SKM-1 treated with dmso at 0.1 percent for 144 hours (cell line): Measurements from ENCODE around the gene C2orf80.
"Not testable (repeated sequence)": the region's sequence is repeated elsewhere in the genome, so short reads cannot be mapped to it uniquely, and the experiment has no call there.

Experiments used
- DNase-seq: peaks from one replicate; lab custom pipeline; 2025; ENCODE audit not compliant: unreplicated experiment; lab: John Stamatoyannopoulos, UW

C2orf80 gene

DNA sequence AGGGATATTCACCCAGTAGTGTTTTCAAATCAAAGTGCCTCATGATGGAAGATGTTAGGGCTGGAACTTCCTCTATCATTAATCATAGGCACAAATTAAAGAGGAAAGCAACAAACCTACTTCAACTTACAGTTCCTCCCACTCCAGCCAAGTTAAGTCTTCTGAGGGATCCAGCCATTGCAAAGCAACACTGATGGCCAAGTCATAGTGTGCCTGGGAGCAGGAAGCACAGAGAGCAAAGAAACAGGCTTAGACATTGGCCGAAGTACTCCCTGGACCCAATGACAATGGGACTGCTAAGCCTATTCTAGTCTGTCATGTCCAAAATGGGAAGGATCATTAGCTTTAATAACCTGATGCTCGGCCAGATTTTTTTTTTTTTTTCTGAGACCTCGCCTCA is 7.0 kb downstream of the C2orf80 start:
- DNase-seq = no peak

DNA sequence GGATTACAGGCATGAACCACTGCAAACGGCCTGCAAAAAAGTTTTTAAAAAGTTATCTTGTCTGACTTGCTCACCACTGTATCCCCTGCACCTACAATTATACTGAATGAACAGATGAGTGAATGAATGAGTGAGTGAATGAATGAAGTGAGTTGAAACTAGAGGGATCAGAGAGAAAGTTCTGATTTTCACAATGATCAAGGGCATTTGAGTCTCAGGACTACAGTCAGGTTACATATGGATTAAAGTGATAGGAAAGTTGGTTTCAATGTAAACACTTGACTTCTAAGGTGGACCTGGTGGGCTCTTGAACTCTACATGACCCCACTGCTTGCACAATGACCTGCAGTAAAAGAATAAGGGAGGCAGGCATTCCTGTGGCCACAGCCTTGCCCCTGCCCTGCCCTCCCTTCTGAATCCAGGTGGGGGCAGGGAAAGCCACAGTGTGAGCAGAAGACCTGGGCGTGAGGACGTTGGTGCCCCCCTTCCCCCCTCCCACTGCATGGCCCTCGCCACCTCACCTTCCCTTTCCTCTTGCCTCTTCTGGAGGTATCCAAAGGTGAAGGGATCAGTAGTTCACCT is 10.7 kb downstream of the C2orf80 start:
- no peak for DNase-seq

GRCh38 chr2:208175840-208176153 is 14.0 kb downstream of the C2orf80 start:
- DNase-seq = no peak

GRCh38 chr2:208175069-208175839 is 14.6 kb downstream of the C2orf80 start:
- DNase-seq = peak; percentile 75

DNA sequence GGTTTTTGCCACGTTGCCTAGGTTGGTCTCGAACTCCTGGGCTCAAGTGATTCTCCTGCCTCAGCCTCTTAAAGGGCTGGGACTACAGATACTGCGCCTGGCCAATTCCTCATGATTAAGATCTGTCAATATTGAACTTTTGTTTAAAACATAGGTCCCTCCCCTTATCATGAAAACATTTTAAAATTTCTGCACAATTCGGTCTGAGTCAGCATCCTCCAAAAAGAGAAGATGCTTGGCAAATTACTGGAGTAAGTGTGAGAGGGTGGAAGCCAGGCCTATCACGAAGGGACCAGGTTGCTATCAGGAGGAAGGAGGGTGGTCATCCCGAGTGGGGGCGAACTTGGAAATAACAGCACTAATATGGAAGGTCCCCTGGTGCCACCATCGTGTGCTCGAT is 15.7 kb downstream of the C2orf80 start:
- no peak for DNase-seq

- peak; percentile 90 for DNase-seq
Observed at GRCh38 chr2:208172125-208172524, 17.7 kb downstream of the C2orf80 start.

GRCh38 chr2:208164951-208165755 is 24.7 kb downstream of the C2orf80 start:
- DNase-seq = no peak

DNA sequence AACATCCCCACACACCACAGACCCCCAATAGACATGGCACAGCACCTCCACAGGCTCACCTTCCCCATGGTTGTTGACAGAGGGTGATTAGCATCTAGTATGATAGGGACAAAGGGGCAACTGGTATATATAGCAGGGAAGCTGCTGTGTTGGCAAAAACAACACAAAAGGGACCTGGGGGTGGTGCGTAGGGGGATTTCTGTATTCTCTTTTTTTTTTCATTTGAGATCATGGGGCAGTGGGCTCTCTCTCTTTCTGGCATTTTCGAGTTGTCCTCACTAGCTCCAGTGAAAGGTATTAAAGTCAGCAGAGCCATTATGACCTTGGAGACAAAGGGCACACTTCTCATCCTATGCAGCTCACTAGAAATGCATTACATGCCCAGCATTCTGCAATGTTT is 26.3 kb downstream of the C2orf80 start, which contains the start of gene CRYGA:
Gene CRYGA, minus strand, starts transcription at position 101 of the 400 bp plus-strand sequence. Its CDS starts 33 bp downstream, at position 68.
- no peak for DNase-seq

GRCh38 chr2:208156439-208156838 is 33.4 kb downstream of the C2orf80 start:
- no peak for DNase-seq

- no peak for DNase-seq
Observed at GRCh38 chr2:208153156-208153555, 36.7 kb downstream of the C2orf80 start.

DNA sequence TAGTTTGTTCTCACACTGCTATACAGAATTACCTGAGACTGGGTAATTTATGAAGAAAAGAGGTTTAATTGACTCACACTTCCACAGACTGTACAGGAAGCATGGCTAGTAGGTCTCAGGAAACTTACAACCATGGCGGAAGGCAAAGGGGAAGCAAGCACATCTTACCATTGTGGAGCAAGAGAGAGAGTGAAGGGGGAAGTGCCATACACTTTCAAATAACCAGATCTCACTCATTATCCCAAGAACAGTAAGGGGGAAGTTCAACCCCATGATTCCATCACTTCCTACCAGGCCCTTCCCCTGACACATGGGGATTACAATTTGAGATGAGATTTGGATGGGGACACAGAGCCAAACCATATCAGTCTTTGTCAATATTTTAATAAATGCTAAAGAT is 38.9 kb downstream of the C2orf80 start:
- peak; percentile 71 for DNase-seq

- no peak for DNase-seq
Observed at GRCh38 chr2:208150094-208150493, 39.7 kb downstream of the C2orf80 start.

- DNase-seq = no peak
Observed at GRCh38 chr2:208148803-208149202, 41.0 kb downstream of the C2orf80 start.

- DNase-seq = no peak
Observed at GRCh38 chr2:208147759-208148158, 42.1 kb downstream of the C2orf80 start.

DNA sequence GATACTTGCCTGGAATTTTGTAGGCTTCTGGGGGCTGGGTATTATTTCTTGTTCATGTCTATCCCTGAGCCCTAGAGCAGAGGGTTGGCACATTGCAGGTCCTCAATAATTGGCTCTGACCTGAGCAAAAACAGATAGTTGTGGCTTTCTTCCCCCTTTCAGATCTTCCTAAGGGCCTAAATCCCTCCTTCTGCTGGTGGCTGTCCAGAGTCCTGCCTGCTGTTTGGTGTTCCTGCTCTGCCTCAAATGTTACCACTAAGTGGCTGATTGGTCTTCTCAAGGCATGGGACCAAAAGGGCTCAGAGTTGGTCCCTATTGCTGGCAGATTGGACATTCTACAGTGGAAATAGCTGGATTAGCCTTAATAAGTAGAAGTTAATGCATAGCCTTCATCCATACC is 42.8 kb downstream of the C2orf80 start:
- no peak for DNase-seq

DNA sequence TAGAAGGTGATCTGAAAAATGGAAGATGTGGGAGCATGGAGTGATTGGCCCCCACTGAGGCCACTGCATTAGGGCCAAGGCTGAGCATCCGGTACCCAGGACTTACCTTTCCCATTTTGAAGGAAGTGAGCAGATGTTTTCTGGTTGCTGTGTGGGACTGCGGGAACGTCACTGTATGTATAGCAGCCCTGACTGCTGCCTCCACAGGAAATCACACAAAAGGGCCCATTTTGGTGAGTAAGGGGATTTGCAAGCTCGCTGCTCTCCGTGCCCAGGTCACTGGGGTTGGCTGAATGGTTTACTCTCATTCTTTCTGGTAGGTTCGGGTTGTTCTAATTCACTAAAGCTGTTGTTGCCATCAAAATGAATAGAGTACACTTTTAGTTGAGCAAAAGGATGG is 43.8 kb downstream of the C2orf80 start, which contains the start of gene CRYGB:
Gene CRYGB, minus strand, starts transcription at position 153 of the 400 bp plus-strand sequence. Its CDS starts 38 bp downstream, at position 115.
- no peak for DNase-seq

DNA sequence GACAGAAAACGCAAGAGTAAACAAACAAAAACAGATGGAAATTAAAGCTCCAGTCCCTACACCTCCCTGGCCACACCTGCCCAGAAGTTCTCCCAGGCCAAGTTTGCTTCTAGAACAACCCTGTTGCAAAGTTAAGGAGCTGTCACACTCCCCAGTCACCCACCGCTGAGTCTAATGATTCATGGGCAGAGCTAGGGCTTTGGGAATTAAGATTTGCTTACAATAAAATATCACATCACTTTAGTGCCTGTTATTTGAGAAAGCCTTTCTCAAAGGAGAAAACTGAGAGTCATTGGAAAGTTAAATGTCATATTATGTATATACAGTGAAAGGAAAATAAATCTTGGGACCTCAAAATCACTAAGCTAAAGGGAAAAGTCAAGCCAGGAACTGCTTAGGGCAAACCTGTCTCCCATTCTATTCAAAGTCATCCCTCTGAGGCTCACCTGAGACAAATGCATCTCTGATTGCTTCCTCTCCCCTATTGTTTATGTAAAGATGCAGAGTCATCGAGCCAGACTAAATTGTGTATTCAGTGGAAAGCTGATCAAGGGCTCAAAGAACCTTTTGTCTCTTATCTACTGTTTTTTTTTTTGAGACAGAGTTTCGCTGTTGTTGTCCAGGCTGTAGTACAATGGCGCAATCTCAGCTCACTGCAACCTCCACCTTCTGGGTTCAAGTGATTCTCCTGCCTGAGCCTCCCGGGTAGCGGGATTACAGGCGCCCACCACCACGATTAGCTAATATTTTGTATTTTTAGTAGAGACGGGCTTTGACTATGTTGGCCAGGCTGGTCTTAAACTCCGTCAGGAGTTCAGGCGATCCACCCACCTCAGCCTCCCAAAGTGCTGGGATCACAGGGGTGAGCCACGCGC is 46.7 kb downstream of the C2orf80 start:
- no peak for DNase-seq

DNA sequence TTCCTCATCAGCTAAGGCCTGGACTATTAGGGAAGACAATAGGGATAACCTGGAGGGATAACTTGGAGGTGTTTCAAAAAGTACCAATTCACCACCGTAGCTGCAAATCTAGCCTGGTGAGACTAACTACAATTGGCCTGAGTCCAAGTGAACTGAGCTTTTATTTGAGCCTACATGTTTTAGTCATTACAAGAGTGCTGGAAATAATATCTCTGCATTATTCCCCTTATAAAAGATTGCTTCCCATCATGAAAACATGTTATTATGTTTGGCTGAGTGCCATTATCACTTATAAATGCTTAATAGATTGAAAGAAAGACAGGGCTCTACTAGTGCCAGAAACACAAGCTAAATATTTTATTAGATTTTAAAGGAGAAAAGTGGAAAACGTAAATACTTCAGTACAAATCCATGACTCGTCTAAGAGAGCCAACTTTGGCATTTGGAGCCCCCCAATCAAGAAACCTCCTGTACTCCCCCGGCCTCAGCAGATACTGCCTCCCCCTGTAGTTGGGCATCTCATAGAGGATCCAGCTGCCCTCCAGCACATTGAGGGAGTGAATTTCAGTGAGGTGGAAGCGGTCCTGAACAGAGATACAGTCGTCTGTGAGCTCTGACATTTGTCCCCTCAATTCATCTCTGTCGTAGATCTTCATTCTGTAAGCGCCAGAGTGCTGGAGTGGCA is 47.4 kb downstream of the C2orf80 start:
- no peak for DNase-seq

DNA sequence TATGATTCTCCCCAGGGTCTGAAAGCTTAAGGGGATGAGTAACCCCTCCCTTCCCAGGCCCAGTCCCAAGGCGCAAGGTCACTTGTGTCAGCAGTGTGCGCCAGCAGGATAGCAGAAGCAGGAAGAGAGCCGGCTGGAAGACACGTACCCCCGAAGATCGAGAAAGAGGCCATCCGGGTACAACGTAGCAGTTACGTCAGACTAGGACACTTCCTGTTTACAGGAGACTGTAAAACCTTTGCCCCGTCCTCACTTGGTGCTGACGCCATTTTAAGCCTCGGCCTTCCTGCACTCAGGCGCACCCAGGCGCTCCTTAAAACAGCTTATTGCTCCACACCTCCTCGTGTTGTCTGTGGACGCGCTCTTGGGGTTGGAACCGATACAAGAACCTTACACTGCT is 50.4 kb downstream of the C2orf80 start:
- no peak for DNase-seq

DNA sequence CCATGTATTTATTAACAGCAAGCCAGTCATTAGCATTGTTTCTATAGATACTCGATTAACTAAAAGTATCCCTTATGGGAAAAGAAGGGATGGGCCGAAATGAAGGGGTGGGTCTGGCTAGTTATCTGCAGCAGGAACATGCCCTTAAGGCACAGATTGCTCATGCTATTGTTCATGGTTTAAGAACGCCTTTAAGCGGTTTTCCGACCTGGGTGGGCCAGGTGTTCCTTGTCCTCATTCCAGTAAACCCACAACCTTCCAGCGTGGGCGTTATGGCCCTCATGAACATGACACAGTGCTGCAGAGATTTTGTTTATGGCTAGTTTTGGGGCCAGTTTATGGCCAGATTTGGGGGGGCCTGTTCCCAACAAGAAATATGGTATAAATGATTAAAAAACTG is 51.5 kb downstream of the C2orf80 start:
- DNase-seq = not testable (repeated sequence)
